H1 (cell line): ENCODE results near the gene ARHGEF2. TPM values are rescaled to one million over a fixed set of nuclear protein-coding genes. Genes with fewer than 3 reads are reported as not detected.
A peak's percentile ranks its signal among the peaks of the same experiment; 100 is the strongest.

Experiments used
- CBX8 ChIP-seq: fragments of 300-800, 300-1000 bp; sonication (generic); IDR thresholded peaks from 2 replicates; pipeline ENCODE4 v1.7.1; 2016; ENCODE audit warnings: low read depth, low read length, borderline replicate concordance
- POLR2A ChIP-seq, 2 experiments: IDR thresholded peaks; 1 replicate in 1 of 2; 2 replicates in 1 of 2; pipeline ENCODE4 v1.6.1; 2011; ENCODE audit warnings: low read depth in 2 of 2, low read length in 2 of 2, mild to moderate bottlenecking in 2 of 2; ENCODE audit errors: control extremely low read depth in 1 of 2
- POLR2AphosphoS5 ChIP-seq: IDR thresholded peaks from 2 replicates; pipeline ENCODE4 v1.6.1; 2011; ENCODE audit warnings: low read depth, low read length
- RAD21 ChIP-seq, 2 experiments: IDR thresholded peaks in 1 of 2; conservative IDR thresholded peaks in 1 of 2; 2 replicates each; pipeline ENCODE4 v1.6.1; 2011; ENCODE audit warnings: low read depth in 2 of 2, low read length in 2 of 2, improper control_type of control experiment in 1 of 2, inconsistent platforms in 1 of 2, mild to moderate bottlenecking in 1 of 2, moderate library complexity in 1 of 2
- SAP30 ChIP-seq: fragments of 300-600 bp; sonication (generic); IDR thresholded peaks from 2 replicates; pipeline ENCODE4 v1.7.1; 2012; ENCODE audit warnings: low read length, moderate library complexity, mild to moderate bottlenecking, inconsistent platforms; ENCODE audit not compliant: insufficient read depth, insufficient replicate concordance
- SIN3A ChIP-seq, 2 experiments: IDR thresholded peaks in 1 of 2; conservative IDR thresholded peaks in 1 of 2; 2 replicates each; pipeline ENCODE4 v1.6.1; 2011 to 2012; ENCODE audit warnings: low read length in 2 of 2, improper control_type of control experiment in 1 of 2, low read depth in 1 of 2, mild to moderate bottlenecking in 1 of 2
- polyA plus RNA-seq, 7 experiments: library from polyadenylated mRNA; depleted of rRNA in 3 of 7; stranded (reverse) in 5 of 7; unstranded in 2 of 7; fragments of >200 nt in 5 of 7; fragments of 200-250 nt in 2 of 7; gene quantifications; 1 replicate in 5 of 7; 2 replicates in 1 of 7; 4 replicates in 1 of 7; pipeline versions ENCODE4 v1.2.1 to v1.2.3, GENCODE V29; 2011 to 2013; ENCODE audit warnings: missing spikeins in 2 of 7, mixed read lengths in 2 of 7
- total RNA-seq: library from RNA; stranded (reverse); fragmentation: NEBNext Ultra II Directional; extraction: Animal tissue kit (Norgen Biotek cat#: 25700); gene quantifications from 2 replicates; pipeline ENCODE4 v1.2.1, GENCODE V29; 2021
- TF ChIP-seq, protein P1 (sequence below), 3 experiments: IDR thresholded peaks; 1 replicate in 2 of 3; 2 replicates in 1 of 3; pipeline versions ENCODE4 v1.5.1 to v1.6.1; 2011; ENCODE audit warnings: low read length in 3 of 3, mild to moderate bottlenecking in 3 of 3, inconsistent platforms in 2 of 3, low read depth in 1 of 3, moderate library complexity in 1 of 3; ENCODE audit not compliant: insufficient read depth in 1 of 3; ENCODE audit errors: control extremely low read depth in 1 of 3

Gene ARHGEF2
- total and polyA plus RNA-seq, 2 of the 8 experiments (the other 6 are each of a cell fraction or from before 2014, with no cell fraction given): 42.7 to 80.5 TPM

DNA sequence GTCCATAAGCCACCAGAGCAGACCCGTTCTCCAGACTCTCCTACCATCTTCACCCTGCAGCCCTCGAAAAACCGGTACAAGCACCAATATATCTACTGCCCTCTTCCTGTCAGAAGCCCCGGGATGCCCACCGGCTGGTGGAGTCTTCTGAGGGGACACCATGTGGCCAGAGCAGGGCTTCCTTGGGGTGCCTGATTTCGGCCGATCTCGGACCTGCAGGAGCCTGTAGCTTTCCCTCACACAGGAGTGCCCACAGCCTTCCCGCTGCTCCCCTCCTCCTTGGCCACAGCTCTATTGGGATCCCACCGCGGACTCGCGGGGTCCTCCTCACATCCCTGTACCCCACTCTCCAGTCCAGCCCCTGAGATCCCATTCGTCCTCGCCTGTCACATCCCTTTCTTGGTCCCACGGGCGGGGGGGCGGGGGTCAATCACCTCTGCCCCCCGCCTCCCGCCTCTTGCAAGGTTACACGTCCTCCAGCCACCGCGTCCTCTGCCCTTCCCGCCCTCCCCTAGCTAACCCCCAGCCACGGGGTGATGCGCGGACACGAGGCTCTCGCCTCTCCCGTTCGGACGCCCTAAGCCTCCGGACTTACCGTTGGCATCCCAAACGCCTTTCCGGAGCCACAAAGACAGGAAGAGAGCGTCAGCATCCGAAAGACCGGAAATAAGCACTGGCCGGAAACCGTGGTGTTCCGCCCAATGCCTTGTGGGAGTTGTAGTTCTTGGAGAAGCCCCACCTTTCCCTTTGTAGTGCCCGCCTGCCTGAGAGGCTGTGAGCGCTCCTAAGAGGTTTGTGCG lies 42.1 kb upstream of the ARHGEF2 start, which contains the start of gene SSR2 (continued):
- TF ChIP-seq SIN3A (conservative IDR thresholded peaks at IDR 0.05 in 1 of 2, IDR thresholded peaks at IDR 0.05 in 1 of 2; ENCODE audit: low read depth in 1 of 2, low read length in 2 of 2): peak; percentile 52 to 82; a peak in 2 of 4 replicates
- peak; percentile 45; the same call in 1 of the 2 replicates for TF ChIP-seq POLR2AphosphoS5
- TF ChIP-seq, protein P1, sequence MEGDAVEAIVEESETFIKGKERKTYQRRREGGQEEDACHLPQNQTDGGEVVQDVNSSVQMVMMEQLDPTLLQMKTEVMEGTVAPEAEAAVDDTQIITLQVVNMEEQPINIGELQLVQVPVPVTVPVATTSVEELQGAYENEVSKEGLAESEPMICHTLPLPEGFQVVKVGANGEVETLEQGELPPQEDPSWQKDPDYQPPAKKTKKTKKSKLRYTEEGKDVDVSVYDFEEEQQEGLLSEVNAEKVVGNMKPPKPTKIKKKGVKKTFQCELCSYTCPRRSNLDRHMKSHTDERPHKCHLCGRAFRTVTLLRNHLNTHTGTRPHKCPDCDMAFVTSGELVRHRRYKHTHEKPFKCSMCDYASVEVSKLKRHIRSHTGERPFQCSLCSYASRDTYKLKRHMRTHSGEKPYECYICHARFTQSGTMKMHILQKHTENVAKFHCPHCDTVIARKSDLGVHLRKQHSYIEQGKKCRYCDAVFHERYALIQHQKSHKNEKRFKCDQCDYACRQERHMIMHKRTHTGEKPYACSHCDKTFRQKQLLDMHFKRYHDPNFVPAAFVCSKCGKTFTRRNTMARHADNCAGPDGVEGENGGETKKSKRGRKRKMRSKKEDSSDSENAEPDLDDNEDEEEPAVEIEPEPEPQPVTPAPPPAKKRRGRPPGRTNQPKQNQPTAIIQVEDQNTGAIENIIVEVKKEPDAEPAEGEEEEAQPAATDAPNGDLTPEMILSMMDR (IDR thresholded peaks at IDR 0.05; ENCODE audit: control extremely low read depth in 1 of 3, insufficient read depth in 1 of 3, low read depth in 1 of 3, low read length in 3 of 3): no peak
- TF ChIP-seq RAD21 (IDR thresholded peaks at IDR 0.05 in 1 of 2, conservative IDR thresholded peaks at IDR 0.05 in 1 of 2; ENCODE audit: low read depth in 2 of 2, low read length in 2 of 2): no peak
- peak; percentile 93 for TF ChIP-seq SAP30
- TF ChIP-seq POLR2A (IDR thresholded peaks at IDR 0.05; ENCODE audit: control extremely low read depth in 1 of 2, low read depth in 2 of 2, low read length in 2 of 2): peak in 1 of 2 experiments; percentile 74; a peak in 2 of 3 replicates
- no peak for TF ChIP-seq CBX8
